HepG2 (cell line): Measurements from ENCODE around the gene DSG2. TPM values are rescaled to one million over a fixed set of nuclear protein-coding genes. Genes with fewer than 3 reads are reported as not detected.

Experiments used
- ATF7-NPFF ChIP-seq: sonication (generic); formaldehyde crosslinking; IDR thresholded peaks from 2 replicates; pipeline ENCODE4 v1.8.1; 2023; ENCODE audit warnings: mild to moderate bottlenecking, low read depth, missing genetic modification reagents, moderate library complexity
- CC2D1A ChIP-seq: sonication (generic); formaldehyde crosslinking; IDR thresholded peaks from 2 replicates; pipeline ENCODE4 v1.8.1; 2023; ENCODE audit warnings: mild to moderate bottlenecking, missing genetic modification reagents
- CHCHD3 ChIP-seq: sonication (generic); formaldehyde crosslinking; IDR thresholded peaks from 2 replicates; pipeline ENCODE4 v1.8.0; 2022; ENCODE audit warnings: mild to moderate bottlenecking, missing genetic modification reagents, moderate library complexity
- CREB1 ChIP-seq, 2 experiments: fragments of 450-650 bp in 1 of 2; IDR thresholded peaks; 2 replicates each; pipeline ENCODE4 v1.6.1; 2016 to 2017; ENCODE audit warnings: control low read depth in 1 of 2, mild to moderate bottlenecking in 1 of 2, missing compliant biosample characterization in 1 of 2, missing genetic modification characterization in 1 of 2
- HNF4G ChIP-seq, 2 experiments: sonication (generic) in 1 of 2; formaldehyde crosslinking in 1 of 2; IDR thresholded peaks; 2 replicates each; pipeline versions ENCODE4 v1.4.0 to v1.6.1; 2011 to 2020; ENCODE audit warnings: borderline replicate concordance in 2 of 2, low read depth in 2 of 2, mild to moderate bottlenecking in 2 of 2, low read length in 1 of 2, missing genetic modification reagents in 1 of 2, moderate library complexity in 1 of 2
- IKZF1 ChIP-seq: fragments of 450-650 bp; IDR thresholded peaks from 2 replicates; pipeline ENCODE4 v1.7.1; 2016
- NR2C2 ChIP-seq: sonication (generic); formaldehyde crosslinking; IDR thresholded peaks from 2 replicates; pipeline ENCODE4 v1.4.0; 2020; ENCODE audit warnings: missing genetic modification reagents, mild to moderate bottlenecking, moderate library complexity, borderline replicate concordance
- POLR2G ChIP-seq: fragments of 200-400 bp; formaldehyde crosslinking; IDR thresholded peaks from 2 replicates; pipeline ENCODE4 v1.6.1; 2018; ENCODE audit warnings: mild to moderate bottlenecking, low read depth, low read length, moderate library complexity
- RFX1 ChIP-seq: fragments of 450-650 bp; IDR thresholded peaks from 2 replicates; pipeline ENCODE4 v1.6.1; 2017
- SETDB1 ChIP-seq: sonication (generic); formaldehyde crosslinking; IDR thresholded peaks from 2 replicates; pipeline ENCODE4 v1.5.1; 2020; ENCODE audit warnings: missing genetic modification reagents, mild to moderate bottlenecking, borderline replicate concordance
- SP5 ChIP-seq: IDR thresholded peaks from 2 replicates; pipeline ENCODE4 v1.6.1; 2016; ENCODE audit warnings: low read depth, borderline replicate concordance
- TFDP1 ChIP-seq: IDR thresholded peaks from 2 replicates; pipeline ENCODE4 v1.6.1; 2016; ENCODE audit warnings: missing compliant biosample characterization, missing genetic modification reagents, borderline replicate concordance
- THAP9 ChIP-seq: sonication (generic); formaldehyde crosslinking; IDR thresholded peaks from 2 replicates; pipeline ENCODE4; 2020; ENCODE audit warnings: missing genetic modification reagents, mild to moderate bottlenecking, borderline replicate concordance
- ZFP90 ChIP-seq: sonication (generic); formaldehyde crosslinking; IDR thresholded peaks from 2 replicates; pipeline ENCODE4 v1.8.0; 2022; ENCODE audit warnings: missing genetic modification reagents, mild to moderate bottlenecking, inconsistent platforms, borderline replicate concordance
- ZNF10 ChIP-seq: sonication (generic); formaldehyde crosslinking; IDR thresholded peaks from 2 replicates; pipeline ENCODE4 v1.4.0; 2020; ENCODE audit warnings: mild to moderate bottlenecking, low read depth, missing genetic modification reagents, borderline replicate concordance
- ZNF446 ChIP-seq: sonication (generic); formaldehyde crosslinking; IDR thresholded peaks from 2 replicates; pipeline ENCODE4 v1.5.0; 2020; ENCODE audit warnings: mild to moderate bottlenecking, missing genetic modification reagents
- ZNF501 ChIP-seq: sonication (generic); formaldehyde crosslinking; IDR thresholded peaks from 2 replicates; pipeline ENCODE4 v1.5.1; 2020; ENCODE audit warnings: mild to moderate bottlenecking, moderate library complexity, missing genetic modification reagents
- ZNF549 ChIP-seq: sonication (generic); formaldehyde crosslinking; IDR thresholded peaks from 2 replicates; pipeline ENCODE4 v1.5.0; 2020; ENCODE audit warnings: missing genetic modification reagents
- ZNF83 ChIP-seq: sonication (generic); formaldehyde crosslinking; IDR thresholded peaks from 2 replicates; pipeline ENCODE4 v1.4.0; 2020; ENCODE audit warnings: missing genetic modification reagents, mild to moderate bottlenecking, borderline replicate concordance
- ZSCAN9 ChIP-seq: IDR thresholded peaks from 2 replicates; pipeline ENCODE4 v1.6.1; 2016; ENCODE audit warnings: borderline replicate concordance
- polyA plus RNA-seq, 8 experiments: library from polyadenylated mRNA; depleted of rRNA in 3 of 8; stranded (reverse) in 7 of 8; unstranded in 1 of 8; fragments of >200 nt; fragmentation: Illumina TruSeq in 4 of 8; extraction: Trizol in 4 of 8; gene quantifications; 2 replicates each; pipeline versions ENCODE4 v1.2.1 to v1.2.3, GENCODE V29; 2011 to 2016; ENCODE audit warnings: low read depth in 4 of 8, missing spikeins in 1 of 8, mixed read lengths in 1 of 8; ENCODE audit not compliant: insufficient read depth in 1 of 8
- total RNA-seq, 5 experiments: library from RNA; depleted of rRNA; stranded (reverse); fragments of >200 nt; fragmentation: Illumina TruSeq; extraction: Trizol; gene quantifications; 2 replicates each; pipeline ENCODE4 v1.2.3, GENCODE V29; 2016; ENCODE audit warnings: low read depth in 1 of 5
- TF ChIP-seq, protein P1 (sequence below): sonication (generic); formaldehyde crosslinking; IDR thresholded peaks from 2 replicates; pipeline ENCODE4 v1.5.0; 2020; ENCODE audit warnings: mild to moderate bottlenecking, missing genetic modification reagents
- TF ChIP-seq, protein P2 (sequence below): sonication (generic); formaldehyde crosslinking; IDR thresholded peaks from 2 replicates; pipeline ENCODE4 v1.4.0; 2020; ENCODE audit warnings: missing genetic modification reagents

Gene DSG2
- total and polyA plus RNA-seq, 2 of the 13 experiments (the other 11 are each of a cell fraction or from before 2014, with no cell fraction given) = 23.3 to 66.7 TPM

- TF ChIP-seq THAP9 (no peak), ZNF83 (CRISPR knock-in tag) (no peak), NR2C2 (CRISPR knock-in tag) (peak; percentile 93), ZNF10 (no peak), ZNF501 (no peak), TFDP1 (CRISPR knock-in tag) (peak; percentile 65; the same call in 1 of the 2 replicates), CREB1 (IDR thresholded peaks at IDR 0.05) (peak; percentile 80), CREB1 (CRISPR knock-in tag; IDR thresholded peaks at IDR 0.05) (peak; percentile 81), POLR2G (peak; percentile 44; the same call in 1 of the 2 replicates), ZNF549 (CRISPR knock-in tag) (no peak), CC2D1A (CRISPR knock-in tag) (no peak), RFX1 (no peak), ZNF446 (CRISPR knock-in tag) (no peak), ZFP90 (0 out of 2 replicates have a peak, but pooled peaks have one; percentile 59), CHCHD3 (CRISPR knock-in tag) (no peak), HNF4G (IDR thresholded peaks at IDR 0.05; ENCODE audit: borderline replicate concordance, low read depth, low read length) (peak; percentile 56; the same call in 1 of the 2 replicates), HNF4G (CRISPR knock-in tag; IDR thresholded peaks at IDR 0.05; ENCODE audit: borderline replicate concordance, low read depth) (no peak), ATF7-NPFF (CRISPR knock-in tag) (peak; percentile 74; the same call in 1 of the 2 replicates), ZSCAN9 (peak; percentile 97), SETDB1 (CRISPR knock-in tag) (no peak), IKZF1 (no peak), SP5 (peak; percentile 52; the same call in 1 of the 2 replicates)
- TF ChIP-seq, protein P1, sequence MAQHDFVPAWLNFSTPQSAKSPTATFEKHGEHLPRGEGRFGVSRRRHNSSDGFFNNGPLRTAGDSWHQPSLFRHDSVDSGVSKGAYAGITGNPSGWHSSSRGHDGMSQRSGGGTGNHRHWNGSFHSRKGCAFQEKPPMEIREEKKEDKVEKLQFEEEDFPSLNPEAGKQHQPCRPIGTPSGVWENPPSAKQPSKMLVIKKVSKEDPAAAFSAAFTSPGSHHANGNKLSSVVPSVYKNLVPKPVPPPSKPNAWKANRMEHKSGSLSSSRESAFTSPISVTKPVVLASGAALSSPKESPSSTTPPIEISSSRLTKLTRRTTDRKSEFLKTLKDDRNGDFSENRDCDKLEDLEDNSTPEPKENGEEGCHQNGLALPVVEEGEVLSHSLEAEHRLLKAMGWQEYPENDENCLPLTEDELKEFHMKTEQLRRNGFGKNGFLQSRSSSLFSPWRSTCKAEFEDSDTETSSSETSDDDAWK (CRISPR knock-in tag) = no peak
- TF ChIP-seq, protein P2, sequence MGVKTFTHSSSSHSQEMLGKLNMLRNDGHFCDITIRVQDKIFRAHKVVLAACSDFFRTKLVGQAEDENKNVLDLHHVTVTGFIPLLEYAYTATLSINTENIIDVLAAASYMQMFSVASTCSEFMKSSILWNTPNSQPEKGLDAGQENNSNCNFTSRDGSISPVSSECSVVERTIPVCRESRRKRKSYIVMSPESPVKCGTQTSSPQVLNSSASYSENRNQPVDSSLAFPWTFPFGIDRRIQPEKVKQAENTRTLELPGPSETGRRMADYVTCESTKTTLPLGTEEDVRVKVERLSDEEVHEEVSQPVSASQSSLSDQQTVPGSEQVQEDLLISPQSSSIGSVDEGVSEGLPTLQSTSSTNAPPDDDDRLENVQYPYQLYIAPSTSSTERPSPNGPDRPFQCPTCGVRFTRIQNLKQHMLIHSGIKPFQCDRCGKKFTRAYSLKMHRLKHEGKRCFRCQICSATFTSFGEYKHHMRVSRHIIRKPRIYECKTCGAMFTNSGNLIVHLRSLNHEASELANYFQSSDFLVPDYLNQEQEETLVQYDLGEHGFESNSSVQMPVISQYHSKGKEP (CRISPR knock-in tag) = no peak
Measured at GRCh38 chr18:31512203-31512764, 14.3 kb downstream of the DSG2 start (continued).
